GM18499 (cell line): ENCODE measurements around the gene XRCC1.
A peak's percentile ranks its signal among the peaks of the same experiment; 100 is the strongest.

Experiments used
- ATAC-seq: cut with Tn5 transposase; IDR thresholded peaks from one replicate; pipeline ENCODE4 v1.9.1; 2021; ENCODE audit warnings: moderate number of reproducible peaks; ENCODE audit not compliant: insufficient read depth, unreplicated experiment

Gene XRCC1, protein sequence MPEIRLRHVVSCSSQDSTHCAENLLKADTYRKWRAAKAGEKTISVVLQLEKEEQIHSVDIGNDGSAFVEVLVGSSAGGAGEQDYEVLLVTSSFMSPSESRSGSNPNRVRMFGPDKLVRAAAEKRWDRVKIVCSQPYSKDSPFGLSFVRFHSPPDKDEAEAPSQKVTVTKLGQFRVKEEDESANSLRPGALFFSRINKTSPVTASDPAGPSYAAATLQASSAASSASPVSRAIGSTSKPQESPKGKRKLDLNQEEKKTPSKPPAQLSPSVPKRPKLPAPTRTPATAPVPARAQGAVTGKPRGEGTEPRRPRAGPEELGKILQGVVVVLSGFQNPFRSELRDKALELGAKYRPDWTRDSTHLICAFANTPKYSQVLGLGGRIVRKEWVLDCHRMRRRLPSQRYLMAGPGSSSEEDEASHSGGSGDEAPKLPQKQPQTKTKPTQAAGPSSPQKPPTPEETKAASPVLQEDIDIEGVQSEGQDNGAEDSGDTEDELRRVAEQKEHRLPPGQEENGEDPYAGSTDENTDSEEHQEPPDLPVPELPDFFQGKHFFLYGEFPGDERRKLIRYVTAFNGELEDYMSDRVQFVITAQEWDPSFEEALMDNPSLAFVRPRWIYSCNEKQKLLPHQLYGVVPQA

DNA sequence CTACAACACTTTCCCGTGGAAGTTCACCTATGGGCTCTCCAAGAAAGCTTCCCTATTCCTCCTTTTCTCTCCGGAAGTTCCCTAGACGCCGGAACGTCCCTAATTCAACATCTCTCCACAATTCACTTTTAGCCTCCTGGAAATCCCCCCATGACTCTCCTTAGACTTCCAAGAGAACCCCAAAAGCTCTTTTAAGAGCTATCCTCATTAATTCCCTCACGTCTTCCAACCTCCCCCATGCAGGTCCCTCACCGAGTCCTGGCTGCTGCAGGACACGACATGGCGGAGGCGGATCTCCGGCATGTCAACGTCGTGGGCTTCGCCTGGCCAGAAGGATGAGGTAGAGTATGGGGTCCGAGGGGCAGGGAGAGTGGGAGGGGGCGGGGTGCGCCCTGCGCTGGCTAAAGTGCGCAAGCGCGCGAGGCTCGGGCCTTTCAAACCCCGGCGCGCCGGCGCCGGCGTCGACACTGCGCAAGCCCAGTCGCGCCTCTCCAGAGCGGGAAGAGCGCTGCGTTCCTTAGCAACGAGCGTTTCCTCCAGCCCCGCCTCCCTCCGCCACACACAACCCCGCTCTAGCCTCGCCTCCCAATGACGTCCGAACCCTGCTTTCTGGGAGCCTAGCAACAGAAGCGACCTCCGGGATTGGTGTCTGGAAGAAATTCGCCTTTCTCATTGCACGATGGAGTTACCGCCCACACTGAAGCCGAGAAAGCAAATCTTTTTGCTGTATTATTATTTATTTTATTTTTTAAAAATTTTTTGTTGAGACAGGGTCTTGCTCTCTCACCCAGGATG is at the start of gene XRCC1, which contains the start of gene PINLYP:
XRCC1 (minus strand) TSS at position 372 of the 795 bp plus-strand sequence; CDS start at position 303, 69 bp downstream.
PINLYP (plus strand) TSS at position 646 of the 795 bp plus-strand sequence. CDS start 1,391 bp downstream, outside the sequence.
- ATAC-seq, result peak; percentile 70

DNA sequence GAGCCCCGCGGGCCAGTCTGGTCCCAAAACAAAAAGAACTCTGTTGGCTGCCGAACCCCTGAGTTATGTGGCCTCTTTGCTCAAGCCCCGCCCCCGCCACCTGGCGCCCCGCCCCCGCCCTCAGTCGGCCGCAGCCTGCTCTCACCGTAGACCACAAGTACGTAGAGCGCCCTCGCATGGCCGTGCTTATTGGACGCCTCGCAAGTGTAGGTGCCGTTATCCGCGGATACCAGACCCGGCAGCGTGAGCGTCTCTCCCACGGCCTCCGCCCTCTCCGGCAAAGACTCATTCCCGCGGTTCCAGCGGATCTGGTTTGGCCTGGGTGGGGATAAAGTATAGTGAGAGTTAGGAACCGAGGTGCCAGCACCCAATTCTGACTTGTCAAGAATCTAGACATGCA is 49.6 kb upstream of the XRCC1 start:
- no peak for ATAC-seq

DNA sequence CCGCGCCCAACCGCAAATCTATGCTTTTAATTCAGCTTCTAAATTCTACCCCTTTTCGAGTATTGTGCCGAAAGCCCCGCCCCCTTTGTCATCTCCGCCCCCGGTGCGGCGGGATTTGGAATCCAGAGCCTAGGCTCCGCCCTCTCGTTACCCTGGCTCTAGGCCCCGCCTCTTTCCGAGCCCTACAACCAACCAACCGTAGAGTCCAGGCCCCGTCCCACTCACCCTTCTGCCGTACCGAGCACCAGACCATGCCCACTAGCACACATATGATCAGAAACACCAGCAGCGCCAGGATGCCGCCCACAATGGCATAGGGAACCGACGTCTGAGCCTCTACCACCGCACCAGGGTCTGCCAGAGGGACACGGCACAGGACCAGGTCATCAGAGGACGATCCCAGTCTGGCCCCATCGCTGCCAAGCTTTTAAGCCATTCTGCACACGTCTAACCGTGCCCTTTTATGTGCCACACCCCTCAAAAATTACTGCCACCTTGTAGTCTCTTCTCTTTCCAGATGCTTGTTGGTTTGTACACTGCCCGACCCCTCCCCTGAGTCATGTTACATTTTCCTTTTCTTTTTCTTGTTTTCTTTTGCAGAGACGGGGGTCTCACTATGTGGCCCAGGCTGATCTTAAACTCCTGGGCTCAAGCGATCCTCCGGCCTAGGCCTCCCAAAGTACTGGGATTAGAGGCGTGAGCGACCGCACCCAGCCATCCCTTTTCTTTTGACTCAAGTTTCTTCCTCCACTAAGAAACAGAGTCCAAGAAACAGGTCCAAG is 48.8 kb upstream of the XRCC1 start:
- ATAC-seq, result no peak

DNA sequence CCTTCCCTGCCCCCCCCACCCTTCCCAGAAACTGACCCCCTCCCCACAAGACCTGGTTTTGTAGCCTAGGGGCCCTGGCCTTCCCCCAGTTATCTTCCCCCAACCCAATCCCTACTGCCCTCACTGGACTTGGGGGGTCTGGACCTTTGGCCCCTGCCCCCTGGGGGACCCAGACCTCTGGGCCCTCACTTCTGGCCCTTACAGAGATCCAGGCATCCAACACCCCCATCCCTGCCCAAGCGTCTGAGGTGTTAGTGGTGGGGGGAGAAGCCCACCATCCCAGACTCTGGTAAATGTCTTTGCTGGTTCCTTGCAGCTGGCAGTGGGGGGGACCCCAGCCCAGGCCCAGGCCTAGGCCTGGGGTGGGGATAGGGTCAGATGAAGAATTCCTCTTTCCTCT is 47.6 kb upstream of the XRCC1 start:
- no peak for ATAC-seq

DNA sequence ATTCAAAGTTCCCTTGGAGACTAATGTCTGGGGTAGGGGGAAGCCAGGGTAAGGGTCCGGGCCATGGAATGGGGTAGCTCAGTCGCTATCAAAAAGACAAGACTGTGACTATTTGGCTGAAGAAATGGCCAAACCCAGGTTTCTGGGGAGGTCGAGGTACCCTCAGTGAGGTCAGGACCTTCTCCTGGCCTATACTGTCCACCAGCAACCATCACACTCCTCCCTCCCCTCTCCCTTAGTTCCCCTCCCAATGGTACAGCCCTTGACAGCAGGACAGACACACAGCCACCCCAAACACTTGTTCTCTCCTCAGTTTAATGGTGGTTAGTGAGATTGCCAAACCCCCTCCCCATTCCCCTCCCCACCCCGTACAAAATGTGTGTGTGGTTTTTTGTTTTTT is 46.7 kb upstream of the XRCC1 start:
- no peak for ATAC-seq

DNA sequence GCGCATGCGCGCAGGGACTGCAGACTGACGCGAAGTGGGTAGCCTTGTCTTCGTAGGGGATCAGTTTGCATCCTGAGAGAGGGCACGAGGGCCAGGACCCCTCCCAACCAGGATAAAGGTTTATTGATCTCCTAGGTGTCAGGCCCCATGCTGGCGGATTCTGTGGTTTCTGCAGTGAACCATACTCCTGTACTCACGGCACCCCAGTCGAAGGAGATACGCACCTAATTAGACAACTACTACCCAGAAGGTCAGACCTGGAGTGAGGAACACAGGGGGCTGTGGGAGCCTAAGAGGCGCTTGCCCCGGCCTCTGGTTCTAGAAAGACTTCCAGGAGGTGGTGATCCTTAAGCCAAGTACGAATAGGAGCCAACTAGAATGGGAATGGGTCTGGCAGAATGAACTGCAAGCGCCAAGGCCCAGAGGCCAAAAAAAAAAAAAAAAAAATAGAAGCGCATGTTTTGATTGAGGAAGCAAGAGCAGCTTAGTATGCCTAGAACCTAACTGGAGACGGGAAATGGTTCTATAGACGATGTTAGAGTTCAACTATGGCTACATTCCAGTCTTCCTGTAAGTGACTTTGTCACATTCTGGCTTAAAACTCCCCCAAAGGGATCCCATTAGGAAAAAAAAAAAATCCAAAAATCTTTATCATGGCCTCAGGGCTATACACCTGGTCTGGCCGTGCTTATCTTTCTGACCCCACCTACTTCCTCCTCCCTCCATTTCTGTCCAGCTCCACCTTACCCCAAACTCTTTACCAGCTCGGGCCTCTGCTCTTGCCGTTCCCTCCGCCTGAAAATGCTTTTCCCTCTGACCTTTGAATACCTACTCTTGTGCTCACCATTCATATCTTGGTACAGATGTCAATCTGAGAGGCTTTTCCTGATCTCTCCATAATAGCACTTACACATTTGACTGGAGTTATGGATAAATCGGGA is 45.0 kb upstream of the XRCC1 start:
- no peak for ATAC-seq

DNA sequence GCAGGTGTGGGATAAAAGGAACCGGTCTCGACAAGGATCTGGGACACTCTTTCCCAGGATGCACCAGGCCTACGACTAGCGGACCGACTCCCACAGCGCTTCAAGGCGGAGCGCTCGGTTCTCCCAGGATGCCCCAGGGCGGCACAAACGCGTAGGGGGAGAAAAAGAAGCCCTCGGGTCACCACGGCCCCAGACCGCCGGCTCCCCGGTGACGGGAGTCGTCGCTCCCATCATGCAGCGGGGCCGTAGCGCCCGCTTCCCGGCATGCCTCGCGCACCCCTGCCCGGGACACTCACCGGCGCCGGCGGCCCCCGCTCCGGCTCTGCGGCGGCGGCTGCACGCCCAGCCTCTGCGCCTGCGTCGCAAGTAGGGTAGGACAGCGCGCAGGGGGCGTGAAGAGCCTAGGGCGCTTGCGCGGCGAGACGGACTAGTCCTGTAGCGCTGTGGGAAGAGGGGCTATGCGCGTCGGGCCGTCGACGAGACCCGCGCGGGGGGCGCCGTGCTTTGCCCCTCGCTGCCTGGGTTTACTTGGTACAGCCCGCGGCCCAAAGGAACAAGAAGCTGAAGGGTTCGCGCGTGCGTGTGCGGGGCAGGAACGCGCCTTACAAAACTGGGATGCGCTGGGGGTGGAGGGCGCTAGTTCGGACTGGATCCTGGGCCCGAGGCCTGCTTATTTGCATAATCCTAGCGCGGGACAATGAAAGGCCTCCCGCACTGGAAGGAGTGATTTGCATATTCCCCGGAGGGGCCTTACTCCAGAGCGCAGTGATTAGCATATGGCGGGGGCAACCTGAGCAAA is 44.1 kb upstream of the XRCC1 start, which contains the start of gene ZNF428:
ZNF428 (minus strand) TSS at position 368 of the 799 bp plus-strand sequence. CDS start 5,325 bp downstream, outside the sequence.
- ATAC-seq, result peak; percentile 37

DNA sequence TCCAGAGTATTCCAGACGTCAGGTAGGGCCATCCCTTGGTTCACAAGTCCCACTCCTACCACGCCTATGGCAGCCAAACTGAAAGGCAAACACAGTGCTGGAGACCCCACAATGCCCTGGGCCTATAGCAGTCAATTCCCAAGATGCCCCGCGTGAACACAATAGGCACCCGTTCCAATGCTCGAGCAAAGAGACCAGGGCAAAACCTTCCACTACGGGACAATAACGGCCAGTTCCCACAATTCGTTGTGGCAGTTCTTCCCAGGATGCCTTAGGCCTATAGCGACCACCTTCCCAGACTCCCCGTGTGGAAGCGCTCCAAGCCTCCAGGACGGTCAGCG is 43.6 kb upstream of the XRCC1 start:
- peak; percentile 10 for ATAC-seq

DNA sequence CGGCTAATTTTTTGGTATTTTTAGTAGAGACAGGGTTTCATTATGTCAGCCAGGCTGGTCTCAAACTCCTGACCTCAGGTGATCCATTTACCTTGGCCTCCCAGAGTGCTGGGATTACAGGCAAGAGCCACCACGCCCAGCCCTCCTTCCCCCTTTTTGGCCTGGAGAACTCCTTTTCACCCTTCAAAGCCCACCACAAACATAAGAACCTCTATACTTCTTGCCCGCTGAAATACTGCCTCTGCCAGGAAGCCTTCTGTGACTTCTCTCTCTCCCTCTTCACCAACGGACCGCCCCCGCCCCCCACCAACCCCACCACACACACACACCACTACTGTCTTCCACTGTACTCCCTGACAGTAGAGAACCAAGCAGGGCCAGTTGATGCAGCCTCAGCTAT is 41.6 kb upstream of the XRCC1 start:
- ATAC-seq, result no peak

DNA sequence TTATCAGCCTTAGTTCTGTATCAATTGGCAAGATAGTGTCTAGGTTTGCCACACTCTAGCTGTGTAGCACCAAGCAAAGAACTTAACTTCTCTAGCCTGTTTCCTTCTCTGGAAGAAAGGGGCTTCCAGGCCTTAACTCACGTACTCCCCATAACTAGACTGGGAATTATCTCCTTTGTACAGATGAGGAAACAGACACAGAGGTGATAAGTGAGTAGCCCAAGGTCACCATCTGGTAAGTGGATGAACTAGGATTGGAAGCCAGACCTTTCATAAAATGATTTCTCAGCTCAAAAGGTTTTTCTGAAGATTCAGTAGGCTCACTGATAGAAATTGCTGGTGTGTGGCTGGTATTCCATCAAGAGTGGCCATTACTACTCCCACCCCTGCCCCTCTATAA is 41.0 kb upstream of the XRCC1 start:
- ATAC-seq, result no peak

DNA sequence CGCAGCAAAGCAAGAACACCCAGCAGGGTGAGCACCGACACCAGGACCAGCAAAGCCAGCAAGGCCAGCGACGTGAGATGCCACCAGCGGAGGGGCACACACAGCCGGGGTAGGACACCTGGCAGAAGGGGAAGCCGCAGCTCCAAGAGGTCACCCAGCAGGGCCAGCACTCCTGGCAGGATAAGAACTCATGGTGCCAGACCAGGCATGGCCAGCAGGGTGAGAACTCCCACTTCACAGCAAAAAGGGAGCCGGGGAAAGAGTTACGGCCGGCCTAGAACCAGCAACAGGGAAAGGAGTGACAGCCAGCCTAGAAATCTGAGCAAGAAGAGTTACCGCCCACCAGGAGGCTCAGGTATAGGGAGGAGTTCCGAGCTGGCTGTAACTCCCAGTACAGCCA is 37.0 kb upstream of the XRCC1 start:
- ATAC-seq, result no peak

DNA sequence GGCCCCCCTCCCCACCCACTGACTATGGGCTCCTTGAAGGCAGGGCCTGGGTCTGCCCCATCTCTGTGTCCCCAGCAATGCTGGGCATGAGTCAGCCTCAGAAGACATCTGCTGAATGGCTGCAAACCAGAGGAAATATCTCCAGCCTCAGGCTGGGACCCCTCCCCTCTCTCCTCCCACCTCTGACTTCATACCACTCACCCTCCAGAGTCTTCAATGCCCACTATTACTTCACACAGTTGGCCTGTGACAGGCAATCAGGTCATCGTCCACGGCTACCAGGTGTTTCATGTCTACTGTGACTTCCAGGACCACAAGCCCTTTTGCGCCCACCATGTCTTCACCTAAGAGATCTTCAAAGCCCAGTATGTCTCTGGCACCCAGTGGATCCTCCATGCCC is 36.5 kb upstream of the XRCC1 start, which contains the start of gene SRRM5:
SRRM5 (plus strand) TSS at position 301 of the 400 bp plus-strand sequence; CDS start at position 335, 34 bp downstream.
- ATAC-seq, result no peak

DNA sequence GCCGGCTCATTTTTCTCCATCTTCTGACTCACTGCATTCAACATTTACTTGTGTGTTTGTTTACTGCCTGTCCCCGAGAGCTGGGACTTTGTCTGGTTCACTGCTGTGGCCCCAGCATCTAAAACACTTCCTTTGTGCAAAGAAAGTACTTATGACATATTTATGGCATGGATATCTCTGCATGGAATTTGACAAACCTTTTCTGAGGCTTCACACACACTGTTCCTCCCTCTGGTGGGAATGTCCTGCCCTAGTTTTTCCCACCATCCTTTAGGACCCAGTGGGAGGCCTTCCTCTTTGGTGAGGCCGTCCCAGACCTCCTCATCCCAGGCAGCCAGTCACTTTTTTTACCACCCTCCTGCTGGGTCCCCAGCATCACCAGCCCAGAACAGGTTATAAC is 35.2 kb upstream of the XRCC1 start:
- ATAC-seq, result no peak

DNA sequence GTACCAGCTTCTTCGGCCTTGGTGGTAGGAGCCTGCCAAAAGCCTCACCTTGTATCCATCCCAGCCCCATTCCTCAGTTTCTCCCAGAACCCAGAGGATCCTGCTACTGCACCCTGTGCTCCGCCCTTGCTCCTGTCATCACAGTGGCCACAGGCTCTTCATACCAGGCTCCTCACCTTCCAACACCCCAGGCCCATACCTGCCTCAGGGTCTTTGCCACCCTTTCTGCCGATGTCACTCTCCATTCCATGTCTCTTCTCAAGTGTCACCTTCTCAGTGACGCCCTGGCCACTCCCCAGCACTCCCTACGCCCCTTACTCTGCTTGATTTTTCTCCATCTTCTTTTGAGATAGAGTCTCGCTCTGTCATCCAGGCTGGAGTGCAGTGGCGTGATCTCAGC is 34.5 kb upstream of the XRCC1 start:
- no peak for ATAC-seq

DNA sequence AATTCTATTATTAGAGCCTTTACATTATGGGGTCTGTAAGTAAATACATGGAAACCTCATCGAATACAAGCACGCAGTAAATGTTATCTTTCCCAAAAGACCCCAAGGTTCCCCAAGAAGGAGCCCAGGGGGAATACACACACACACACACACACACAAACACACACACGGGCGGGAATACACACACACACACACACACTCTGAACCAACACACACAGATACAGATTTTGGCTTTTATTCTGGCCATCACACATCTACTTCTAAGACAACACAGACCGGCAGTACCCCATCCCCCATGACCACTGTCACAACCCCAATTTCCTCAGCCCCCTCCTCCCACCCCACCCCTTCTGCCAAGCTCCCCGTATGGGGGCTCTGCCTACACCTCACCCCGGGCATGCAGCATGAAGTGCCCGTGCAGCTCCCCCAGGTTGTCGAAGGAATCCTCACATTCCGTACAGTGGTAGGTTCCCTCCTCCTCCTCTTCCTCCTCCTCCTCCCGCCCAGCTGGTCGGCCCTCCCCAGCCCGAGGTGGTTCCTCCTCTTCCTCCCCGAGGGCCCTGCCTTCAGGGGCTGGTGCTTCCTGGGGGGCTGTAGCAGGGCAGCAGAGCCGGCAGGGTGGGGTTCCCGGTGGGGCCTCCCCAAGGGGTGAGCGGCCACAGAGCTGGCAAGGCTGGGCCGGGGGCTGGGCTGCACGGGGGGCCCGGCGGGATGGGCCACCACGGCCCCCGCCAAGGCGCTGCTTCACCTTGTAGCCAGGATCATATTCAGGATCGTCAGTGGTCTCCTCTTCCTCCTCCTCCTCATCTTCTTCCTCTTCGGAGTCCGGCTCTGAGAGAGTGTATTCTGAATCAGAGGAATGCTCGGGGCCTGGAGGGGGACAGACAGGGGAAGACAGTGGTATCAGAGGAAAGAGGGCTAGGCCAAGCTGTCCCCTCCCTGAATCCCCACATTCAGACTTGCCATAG is 32.2 kb upstream of the XRCC1 start:
- ATAC-seq, result no peak

DNA sequence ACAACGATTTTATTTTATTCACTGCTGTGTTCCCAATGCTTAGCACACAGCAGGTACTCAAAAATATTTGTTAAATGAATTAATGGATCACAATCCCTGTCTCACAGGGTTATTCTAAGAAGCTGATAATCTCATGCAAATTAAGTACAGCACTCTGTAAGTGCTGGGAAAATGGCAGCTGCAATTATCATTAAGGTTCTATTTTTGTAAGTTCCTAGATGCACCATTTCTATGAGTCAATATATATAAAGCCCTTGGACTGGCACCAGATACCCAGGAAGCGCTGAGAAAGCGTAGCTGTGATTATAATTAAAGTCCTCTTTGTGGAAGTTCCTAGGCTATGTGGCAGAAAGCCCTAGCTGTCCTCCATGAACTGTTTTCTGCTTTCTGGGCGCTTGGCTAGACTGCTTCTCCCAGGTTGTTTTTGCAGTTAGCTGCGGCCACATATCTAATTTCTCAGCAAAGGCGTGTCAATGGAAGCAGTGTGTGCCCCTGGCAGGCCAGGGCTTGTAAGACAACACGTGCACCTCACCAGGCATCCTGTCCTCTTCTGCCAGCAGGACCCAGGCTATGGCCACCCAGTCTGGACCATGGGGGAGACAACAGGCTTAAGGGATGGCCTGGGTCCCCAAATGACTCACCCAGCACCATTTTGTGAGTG is 31.4 kb upstream of the XRCC1 start:
- no peak for ATAC-seq
